Measurements from ENCODE around the gene XPNPEP3. TPM values are rescaled to one million over a fixed set of nuclear protein-coding genes. Genes with fewer than 3 reads are reported as not detected.

The XPNPEP3 gene
- total RNA-seq, 1 donor from 2014 or later: 17.9 TPM

DNA sequence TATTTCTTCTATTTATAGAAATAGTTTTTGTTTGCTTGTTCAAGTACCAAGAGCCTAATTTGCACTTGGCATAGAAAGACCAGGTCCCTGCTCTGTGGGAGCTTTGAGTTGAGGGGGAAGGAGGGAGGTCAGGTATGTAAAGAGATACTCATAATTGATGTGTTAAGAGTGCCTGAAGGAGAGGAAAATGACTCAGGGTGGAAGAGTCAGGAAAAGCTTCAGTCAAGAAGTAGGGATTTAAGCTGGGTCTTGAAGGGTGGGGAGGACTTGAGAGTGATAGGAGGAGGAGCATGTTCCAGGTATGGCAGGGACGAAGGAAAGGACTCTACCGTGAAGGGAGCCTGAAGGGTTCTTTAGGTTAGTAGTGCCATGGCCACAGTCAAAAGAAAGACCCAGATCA is 103.2 kb downstream of the XPNPEP3 start:
- no peak for DNase-seq (ENCODE audit: low spot score)
- no peak overlapping the region for H3K27ac Mint-ChIP-seq
- H3K9me3 Mint-ChIP-seq: no peaks in the 10 kb centered on the region
- H3K36me3 Mint-ChIP-seq (ENCODE audit: low read depth): peaks cover 60% of the 10 kb centered on the region
- peaks cover 7% of the 10 kb centered on the region for H3K4me1 Mint-ChIP-seq (ENCODE audit: low read depth)
- no peaks in the 10 kb centered on the region for H3K27me3 Mint-ChIP-seq (ENCODE audit: low read depth)
- intact Hi-C loops (cut with micrococcal nuclease): loop anchor here (5.0 kb wide), 1 partner anchor 57 kb away; no protein-coding TSS in a partner anchor
- H3K4me3 Mint-ChIP-seq (ENCODE audit: low read depth): no peak overlapping the region

DNA sequence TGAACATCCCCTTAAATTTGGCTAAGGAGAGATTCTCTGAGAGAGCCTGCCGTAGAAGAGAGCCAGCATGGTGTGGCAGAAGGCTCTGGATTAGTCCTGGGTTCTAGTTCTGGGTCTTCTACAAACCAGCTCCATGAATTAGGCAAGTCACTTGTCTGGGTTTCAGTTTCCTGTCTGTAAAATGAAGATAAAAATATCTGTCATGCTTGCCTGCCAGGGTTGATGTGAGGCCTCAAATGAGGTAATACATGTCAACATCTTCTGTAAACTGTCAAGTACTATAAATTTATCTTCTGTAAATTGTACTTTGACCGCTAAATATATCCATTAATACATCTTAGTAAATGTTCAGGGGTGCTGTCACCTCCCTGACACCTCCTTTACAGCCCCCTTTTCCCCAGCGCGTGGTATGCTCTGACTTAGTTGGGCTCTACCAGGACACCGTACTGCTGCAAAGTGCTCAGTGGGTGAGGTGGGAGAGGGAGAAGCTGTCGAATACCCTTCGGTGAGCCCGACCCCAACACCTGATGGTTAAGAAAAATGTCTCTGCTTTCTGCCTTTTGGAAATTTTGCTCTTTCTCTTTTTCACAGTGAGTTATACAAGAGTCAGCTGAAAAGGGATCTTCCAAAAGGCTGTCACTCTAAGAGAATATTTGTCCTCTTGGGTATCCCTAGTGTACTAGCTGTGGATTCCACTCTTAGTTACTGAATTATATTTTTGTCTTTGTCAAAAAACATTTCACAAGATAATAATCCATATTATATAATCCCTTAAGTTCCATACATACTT is 109.2 kb downstream of the XPNPEP3 start:
- intact Hi-C loops (cut with micrococcal nuclease): no loop called here
- H3K27me3 Mint-ChIP-seq (ENCODE audit: low read depth): no peaks in the 10 kb centered on the region
- no peaks in the 10 kb centered on the region for H3K9me3 Mint-ChIP-seq
- peaks cover 64% of the 10 kb centered on the region for H3K36me3 Mint-ChIP-seq (ENCODE audit: low read depth)
- H3K4me3 Mint-ChIP-seq (ENCODE audit: low read depth): no peak overlapping the region
- H3K27ac Mint-ChIP-seq: peak overlapping the region; percentile 24
- H3K4me1 Mint-ChIP-seq (ENCODE audit: low read depth): peaks cover 21% of the 10 kb centered on the region
- no peak for DNase-seq (ENCODE audit: low spot score)

DNA sequence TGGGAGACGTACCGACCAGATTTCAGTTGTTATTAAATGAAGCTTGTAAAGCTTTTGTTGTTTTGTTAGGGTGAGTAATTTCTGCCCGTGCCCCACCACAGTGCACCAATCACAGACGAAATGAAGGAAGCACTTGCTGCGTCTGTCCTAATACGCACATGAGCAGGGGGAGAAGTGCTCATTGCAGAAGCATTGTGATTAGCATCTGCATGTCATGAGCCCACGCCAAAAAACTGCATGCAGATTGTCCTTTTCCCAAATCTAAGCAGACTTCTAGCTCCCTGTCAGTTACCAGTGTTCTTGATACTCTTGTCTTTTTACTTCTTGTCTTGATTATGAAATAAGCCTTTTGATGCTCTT is 109.8 kb downstream of the XPNPEP3 start:
- Mint-ChIP-seq H3K36me3 (ENCODE audit: low read depth) (peaks cover 60% of the 10 kb centered on the region), H3K27me3 (ENCODE audit: low read depth) (no peaks in the 10 kb centered on the region), H3K27ac (peak overlapping the region; percentile 47), H3K9me3 (no peaks in the 10 kb centered on the region), H3K4me3 (ENCODE audit: low read depth) (no peak overlapping the region), H3K4me1 (ENCODE audit: low read depth) (peaks cover 21% of the 10 kb centered on the region)
- DNase-seq (ENCODE audit: low spot score): no peak
- intact Hi-C loops (cut with micrococcal nuclease): no loop called here

- Mint-ChIP-seq H3K9me3 (no peaks in the 10 kb centered on the region), H3K4me3 (ENCODE audit: low read depth) (no peak overlapping the region), H3K36me3 (ENCODE audit: low read depth) (peaks cover 59% of the 10 kb centered on the region), H3K27ac (peak overlapping the region; percentile 47), H3K27me3 (ENCODE audit: low read depth) (no peaks in the 10 kb centered on the region), H3K4me1 (ENCODE audit: low read depth) (peaks cover 21% of the 10 kb centered on the region)
- DNase-seq (ENCODE audit: low spot score): no peak
- intact Hi-C loops (cut with micrococcal nuclease): no loop called here
These were observed 110.3 kb downstream of the XPNPEP3 start for GRCh38 chr22:40967111-40967760.

DNA sequence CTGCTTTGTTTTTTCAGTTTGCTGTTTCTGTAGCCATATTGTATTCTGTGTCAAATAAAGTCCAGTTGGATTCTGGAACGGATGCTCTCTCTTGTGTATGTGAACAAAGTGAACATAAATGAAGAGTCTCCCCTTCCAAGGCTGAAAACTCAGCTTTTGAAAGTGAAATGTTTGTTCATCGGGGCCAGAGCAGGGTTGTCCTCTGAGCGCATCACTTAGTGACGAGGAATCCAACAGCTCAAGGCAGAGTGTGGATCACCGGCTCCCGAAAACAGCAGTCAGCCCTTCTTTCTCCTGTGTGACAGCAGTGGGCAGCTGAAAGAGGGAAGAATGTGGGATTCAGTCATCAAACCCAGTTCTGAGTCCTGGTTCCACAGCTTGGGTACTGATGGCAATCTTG is 115.6 kb downstream of the XPNPEP3 start:
- intact Hi-C loops (cut with micrococcal nuclease): no loop called here
- peaks cover 3% of the 10 kb centered on the region for H3K4me1 Mint-ChIP-seq (ENCODE audit: low read depth)
- H3K27me3 Mint-ChIP-seq (ENCODE audit: low read depth): no peaks in the 10 kb centered on the region
- H3K9me3 Mint-ChIP-seq: no peaks in the 10 kb centered on the region
- no peak overlapping the region for H3K4me3 Mint-ChIP-seq (ENCODE audit: low read depth)
- H3K27ac Mint-ChIP-seq: no peak overlapping the region
- DNase-seq (ENCODE audit: low spot score): no peak
- peaks cover 31% of the 10 kb centered on the region for H3K36me3 Mint-ChIP-seq (ENCODE audit: low read depth)

GRCh38 chr22:40973144-40973543 is 116.2 kb downstream of the XPNPEP3 start:
- H3K9me3 Mint-ChIP-seq: no peaks in the 10 kb centered on the region

DNA sequence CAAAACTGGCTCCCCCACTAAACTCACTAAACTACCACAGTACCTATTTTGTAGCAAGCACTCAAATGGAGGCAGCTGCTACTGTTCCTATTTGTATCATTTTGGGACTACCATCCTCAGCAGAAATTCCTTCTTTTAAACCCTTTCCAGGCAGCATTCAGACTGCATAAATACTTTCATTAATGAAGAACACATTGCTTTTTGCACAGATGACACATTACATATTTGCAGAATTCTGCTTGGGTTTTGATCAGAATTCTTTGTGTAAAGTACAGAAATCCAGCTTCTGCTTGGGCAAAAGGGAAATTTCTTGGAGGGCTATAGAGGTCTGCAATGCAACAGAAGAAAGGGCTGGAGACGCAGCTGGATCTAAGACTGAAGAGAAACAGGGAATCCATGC is 118.4 kb downstream of the XPNPEP3 start:
- intact Hi-C loops (cut with micrococcal nuclease): no loop called here
- no peaks in the 10 kb centered on the region for H3K27me3 Mint-ChIP-seq (ENCODE audit: low read depth)
- H3K27ac Mint-ChIP-seq: no peak overlapping the region
- H3K36me3 Mint-ChIP-seq (ENCODE audit: low read depth): peaks cover 17% of the 10 kb centered on the region
- no peaks in the 10 kb centered on the region for H3K9me3 Mint-ChIP-seq
- H3K4me3 Mint-ChIP-seq (ENCODE audit: low read depth): no peak overlapping the region
- H3K4me1 Mint-ChIP-seq (ENCODE audit: low read depth): peaks cover 1% of the 10 kb centered on the region
- no peak for DNase-seq (ENCODE audit: low spot score)

More at GRCh38 chr22:40973144-40973543, 116.2 kb downstream of the XPNPEP3 start:
- H3K4me3 Mint-ChIP-seq (ENCODE audit: low read depth): no peak overlapping the region
- peaks cover 3% of the 10 kb centered on the region for H3K4me1 Mint-ChIP-seq (ENCODE audit: low read depth)
- peaks cover 28% of the 10 kb centered on the region for H3K36me3 Mint-ChIP-seq (ENCODE audit: low read depth)
- no peaks in the 10 kb centered on the region for H3K27me3 Mint-ChIP-seq (ENCODE audit: low read depth)
- H3K27ac Mint-ChIP-seq: no peak overlapping the region
- intact Hi-C loops (cut with micrococcal nuclease): no loop called here
- no peak for DNase-seq (ENCODE audit: low spot score)

DNA sequence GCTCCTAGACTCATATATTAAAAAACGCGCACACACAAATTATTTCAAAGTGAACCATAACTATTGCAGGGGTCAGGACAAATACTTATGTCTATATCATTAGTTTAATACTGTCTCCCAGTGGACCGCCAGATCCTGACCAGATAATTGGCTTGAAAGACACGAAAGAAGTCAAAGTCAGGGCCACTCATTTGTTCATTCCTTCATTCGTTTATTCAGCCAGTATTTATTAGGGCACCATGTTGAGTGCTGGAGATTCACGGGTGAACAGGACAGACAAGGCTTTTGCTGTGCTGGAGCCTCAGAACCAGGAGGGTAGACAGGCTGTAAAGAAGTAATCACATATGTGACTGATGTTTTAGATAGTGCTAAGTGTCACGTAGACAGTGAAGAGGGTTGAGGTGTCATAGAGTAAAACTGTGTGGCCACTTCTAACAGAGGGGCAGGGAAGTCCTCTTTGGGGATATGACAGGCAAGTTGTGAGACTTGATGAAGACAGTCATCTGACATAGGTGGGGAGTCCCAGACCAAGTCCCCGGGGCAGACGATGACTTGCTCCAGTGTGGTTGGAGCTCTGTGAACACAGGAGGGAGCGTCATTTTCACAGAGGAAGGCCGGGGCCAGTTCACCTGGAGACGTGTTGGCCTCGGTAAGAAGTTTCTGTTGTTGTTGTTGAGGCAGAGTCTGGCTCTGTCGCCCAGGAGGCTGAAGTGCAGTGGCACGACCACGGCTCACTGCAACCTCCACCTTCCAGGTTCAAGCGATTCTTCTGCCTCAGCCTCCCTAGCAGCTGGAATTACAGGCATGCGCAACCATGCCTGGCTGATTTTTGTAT is 120.1 kb downstream of the XPNPEP3 start:
- DNase-seq (ENCODE audit: low spot score): no peak
- Mint-ChIP-seq H3K9me3 (no peaks in the 10 kb centered on the region), H3K27ac (no peak overlapping the region), H3K4me1 (ENCODE audit: low read depth) (no peaks in the 10 kb centered on the region), H3K27me3 (ENCODE audit: low read depth) (no peaks in the 10 kb centered on the region), H3K36me3 (ENCODE audit: low read depth) (peaks cover 10% of the 10 kb centered on the region), H3K4me3 (ENCODE audit: low read depth) (no peak overlapping the region)
- intact Hi-C loops (cut with micrococcal nuclease): no loop called here

DNA sequence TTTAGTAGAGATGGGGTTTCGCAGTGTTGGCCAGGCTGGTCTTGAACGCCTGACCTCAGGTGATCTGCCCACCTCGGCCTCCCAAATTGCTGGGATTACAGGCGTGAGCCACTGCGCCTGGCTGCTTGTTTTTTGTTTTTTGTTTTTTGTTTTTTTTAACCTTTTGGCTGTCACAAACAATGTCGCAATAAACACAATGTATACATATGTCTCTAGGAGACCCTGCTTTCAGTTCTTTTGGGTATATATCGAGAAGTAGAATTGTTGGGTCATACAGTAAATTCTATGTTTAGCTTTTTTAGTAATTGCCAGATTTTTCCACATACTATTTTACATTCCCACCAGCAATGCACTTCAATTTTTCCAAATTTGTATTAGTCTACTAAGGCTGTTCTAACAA is 122.2 kb downstream of the XPNPEP3 start:
- Mint-ChIP-seq H3K4me3 (ENCODE audit: low read depth) (no peak overlapping the region), H3K9me3 (no peaks in the 10 kb centered on the region), H3K36me3 (ENCODE audit: low read depth) (no peaks in the 10 kb centered on the region), H3K4me1 (ENCODE audit: low read depth) (no peaks in the 10 kb centered on the region), H3K27me3 (ENCODE audit: low read depth) (no peaks in the 10 kb centered on the region), H3K27ac (no peak overlapping the region)
- intact Hi-C loops (cut with micrococcal nuclease): no loop called here
- no peak for DNase-seq (ENCODE audit: low spot score)

- Mint-ChIP-seq H3K36me3 (ENCODE audit: low read depth) (no peaks in the 10 kb centered on the region), H3K4me3 (ENCODE audit: low read depth) (no peak overlapping the region), H3K9me3 (no peaks in the 10 kb centered on the region), H3K27ac (no peak overlapping the region), H3K27me3 (ENCODE audit: low read depth) (no peaks in the 10 kb centered on the region), H3K4me1 (ENCODE audit: low read depth) (no peaks in the 10 kb centered on the region)
- DNase-seq (ENCODE audit: low spot score): no peak
- intact Hi-C loops (cut with micrococcal nuclease): no loop called here
These were observed 122.9 kb downstream of the XPNPEP3 start for GRCh38 chr22:40979871-40980270.

Measured in activated T-helper 2 cell treated with anti-CD3 and anti-CD28 coated beads, Interferon-gamma antibody, Interleukin-2, Interleukin-4, amounts not matched to agents 10 μg/mL and 5 μg/mL and 100 μg/mL, durations not matched to agents 14 hours and 24 hours and 36 hours (primary cell).